HEK293 (cell line): ENCODE results near the gene LRRC70.

Experiments
- CTCF ChIA-PET: fragments of 350-600 bp; formaldehyde crosslinking; extraction: SDS; loops from one replicate; lab custom pipeline; 2021; ENCODE audit warnings: antibody characterized with exemption; lab: Yijun Ruan, JAX
- POLR2A ChIA-PET: fragments of 300-600 bp; formaldehyde crosslinking; extraction: SDS; loops from one replicate; lab custom pipeline; 2020; ENCODE audit warnings: antibody characterized with exemption, inconsistent platforms; lab: Yijun Ruan, JAX
- H3K27ac ChIP-seq: fragments of 200-500 bp; sonication (Bioruptor generic); 2 replicates; pipeline ENCODE4 v1.5.1; 2014; ENCODE audit warnings: low read depth, low read length, control low read depth, inconsistent platforms; ENCODE audit errors: extremely low read depth
- H3K36me3 ChIP-seq, 2 experiments: fragments of 200-500 bp in 1 of 2; sonication (Bioruptor generic) in 1 of 2; 1 replicate in 1 of 2; 2 replicates in 1 of 2; pipeline ENCODE4 v1.5.1; 2014 to 2017; ENCODE audit warnings: inconsistent platforms in 2 of 2, low read length in 2 of 2; ENCODE audit not compliant: control insufficient read depth in 2 of 2, insufficient read depth in 1 of 2
- H3K4me1 ChIP-seq: fragments of 200-500 bp; sonication (Bioruptor generic); 2 replicates; pipeline ENCODE4 v1.5.1; 2014; ENCODE audit warnings: mild to moderate bottlenecking, low read length, inconsistent platforms; ENCODE audit not compliant: control insufficient read depth, insufficient read depth
- H3K4me3 ChIP-seq: 2 replicates; pipeline ENCODE4 v1.5.1; 2011; ENCODE audit warnings: low read depth, mild to moderate bottlenecking, control low read depth, low read length, moderate library complexity
- H3K9me3 ChIP-seq: fragments of 200-500 bp; sonication (Bioruptor generic); 2 replicates; pipeline ENCODE4 v1.5.1; 2014; ENCODE audit warnings: low read depth, low read length, inconsistent platforms; ENCODE audit not compliant: control insufficient read depth, insufficient read depth
- BCL11A ChIP-seq: fragments of 450-650 bp; formaldehyde crosslinking; IDR thresholded peaks from 2 replicates; pipeline ENCODE4 v1.5.1; 2016; ENCODE audit warnings: low read depth, missing biosample characterization, missing genetic modification characterization
- BCL6B ChIP-seq: fragments of 450-650 bp; formaldehyde crosslinking; IDR thresholded peaks from 2 replicates; pipeline ENCODE4 v1.5.1; 2017; ENCODE audit warnings: missing biosample characterization, missing genetic modification characterization
- KLF1 ChIP-seq: fragments of 450-650 bp; formaldehyde crosslinking; IDR thresholded peaks from 2 replicates; pipeline ENCODE4 v1.5.1; 2016; ENCODE audit warnings: missing biosample characterization, missing genetic modification characterization
- MYNN ChIP-seq: fragments of 450-650 bp; formaldehyde crosslinking; IDR thresholded peaks from 2 replicates; pipeline ENCODE4 v1.5.1; 2016; ENCODE audit warnings: missing biosample characterization, missing genetic modification characterization, borderline replicate concordance
- RBAK ChIP-seq: fragments of 450-650 bp; formaldehyde crosslinking; IDR thresholded peaks from 2 replicates; pipeline ENCODE4 v1.5.1; 2016; ENCODE audit warnings: missing biosample characterization, missing genetic modification characterization
- SP2 ChIP-seq: fragments of 450-650 bp; formaldehyde crosslinking; IDR thresholded peaks from 2 replicates; pipeline ENCODE4 v1.5.1; 2016; ENCODE audit warnings: missing biosample characterization, missing genetic modification characterization
- YY2 ChIP-seq: fragments of 450-650 bp; formaldehyde crosslinking; IDR thresholded peaks from 2 replicates; pipeline ENCODE4 v1.5.1; 2016; ENCODE audit warnings: missing biosample characterization, missing genetic modification characterization
- ZBTB26 ChIP-seq: fragments of 450-650 bp; formaldehyde crosslinking; optimal IDR thresholded peaks from 2 replicates; pipeline ENCODE3; 2016; ENCODE audit warnings: missing biosample characterization, mild to moderate bottlenecking, missing genetic modification characterization
- ZBTB49 ChIP-seq: fragments of 450-650 bp; formaldehyde crosslinking; IDR thresholded peaks from 2 replicates; pipeline ENCODE4 v1.5.1; 2016; ENCODE audit warnings: missing biosample characterization, missing genetic modification characterization, low read depth
- ZFP41 ChIP-seq: fragments of 450-650 bp; formaldehyde crosslinking; IDR thresholded peaks from 2 replicates; pipeline ENCODE4 v1.5.1; 2016; ENCODE audit warnings: missing biosample characterization, missing genetic modification characterization, borderline replicate concordance
- ZNF10 ChIP-seq: fragments of 450-650 bp; formaldehyde crosslinking; IDR thresholded peaks from 2 replicates; pipeline ENCODE4 v1.5.1; 2017; ENCODE audit warnings: missing biosample characterization, missing genetic modification characterization
- ZNF138 ChIP-seq: fragments of 450-650 bp; formaldehyde crosslinking; IDR thresholded peaks from 2 replicates; pipeline ENCODE4 v1.5.1; 2016; ENCODE audit warnings: missing biosample characterization, missing genetic modification characterization, borderline replicate concordance
- ZNF140 ChIP-seq: fragments of 450-650 bp; formaldehyde crosslinking; IDR thresholded peaks from 2 replicates; pipeline ENCODE4 v1.5.1; 2016; ENCODE audit warnings: missing biosample characterization, missing genetic modification characterization
- ZNF354C ChIP-seq: fragments of 450-650 bp; formaldehyde crosslinking; IDR thresholded peaks from 2 replicates; pipeline ENCODE4 v1.5.1; 2016; ENCODE audit warnings: missing biosample characterization, missing genetic modification characterization, low read depth, borderline replicate concordance
- ZNF366 ChIP-seq: fragments of 450-650 bp; formaldehyde crosslinking; conservative IDR thresholded peaks from 2 replicates; pipeline ENCODE4 v1.5.1; 2016; ENCODE audit warnings: missing biosample characterization, missing genetic modification characterization
- ZNF423 ChIP-seq: fragments of 450-650 bp; formaldehyde crosslinking; IDR thresholded peaks from 2 replicates; pipeline ENCODE4 v1.5.1; 2016; ENCODE audit warnings: missing biosample characterization, missing genetic modification characterization
- ZNF501 ChIP-seq: fragments of 450-650 bp; formaldehyde crosslinking; IDR thresholded peaks from 2 replicates; pipeline ENCODE4 v1.5.1; 2016; ENCODE audit warnings: missing biosample characterization, missing genetic modification characterization
- ZNF510 ChIP-seq: fragments of 450-650 bp; formaldehyde crosslinking; IDR thresholded peaks from 2 replicates; pipeline ENCODE4 v1.5.1; 2018; ENCODE audit warnings: mild to moderate bottlenecking, missing genetic modification characterization, missing biosample characterization; ENCODE audit not compliant: insufficient replicate concordance
- ZNF514 ChIP-seq: fragments of 450-650 bp; formaldehyde crosslinking; IDR thresholded peaks from 2 replicates; pipeline ENCODE4 v1.5.1; 2016; ENCODE audit warnings: missing biosample characterization, missing genetic modification characterization
- ZNF549 ChIP-seq: fragments of 450-650 bp; IDR thresholded peaks from 2 replicates; pipeline ENCODE4 v1.5.1; 2018; ENCODE audit warnings: missing biosample characterization, missing genetic modification characterization, mild to moderate bottlenecking, inconsistent platforms, moderate library complexity
- ZNF571 ChIP-seq: fragments of 450-650 bp; formaldehyde crosslinking; IDR thresholded peaks from 2 replicates; pipeline ENCODE4 v1.5.0; 2017; ENCODE audit warnings: missing biosample characterization, missing genetic modification characterization
- ZNF580 ChIP-seq: fragments of 450-650 bp; formaldehyde crosslinking; IDR thresholded peaks from 2 replicates; pipeline ENCODE4 v1.5.1; 2016; ENCODE audit warnings: missing biosample characterization, missing genetic modification characterization
- ZNF596 ChIP-seq: fragments of 450-650 bp; IDR thresholded peaks from 2 replicates; pipeline ENCODE4 v1.5.0; 2018; ENCODE audit warnings: missing biosample characterization, mild to moderate bottlenecking, missing genetic modification characterization, moderate library complexity
- ZNF645 ChIP-seq: fragments of 450-650 bp; formaldehyde crosslinking; IDR thresholded peaks from 2 replicates; pipeline ENCODE4; 2016; ENCODE audit warnings: missing biosample characterization, missing genetic modification characterization
- ZNF843 ChIP-seq: fragments of 450-650 bp; formaldehyde crosslinking; IDR thresholded peaks from 2 replicates; pipeline ENCODE4 v1.5.1; 2016; ENCODE audit warnings: missing biosample characterization, missing genetic modification characterization
- ZSCAN18 ChIP-seq: fragments of 450-650 bp; formaldehyde crosslinking; IDR thresholded peaks from 2 replicates; pipeline ENCODE4 v1.5.1; 2016; ENCODE audit warnings: missing biosample characterization, missing genetic modification characterization

The LRRC70 gene

GRCh38 chr5:62558941-62559340, 19.7 kb upstream of the LRRC70 start:
- Histone ChIP-seq H3K27ac (no peak overlapping the region), H3K4me1 (no peaks in the 10 kb centered on the region), H3K4me3 (no peak overlapping the region), H3K9me3 (no peaks in the 10 kb centered on the region), H3K36me3 (peaks cover 10 to 14% of the 10 kb centered on the region in 2 experiments; a peak in 2 of 3 replicates)
- CTCF ChIA-PET, result no interaction called here
- POLR2A ChIA-PET, result no interaction called here
- no peak for TF ChIP-seq ZNF501 (tag by site-specific recombination)
- TF ChIP-seq ZNF596 (tag by site-specific recombination), result no peak
- no peak for TF ChIP-seq ZNF645 (tag by site-specific recombination)
- TF ChIP-seq BCL6B, result no peak
- no peak for TF ChIP-seq ZNF510 (tag by site-specific recombination)
- no peak for TF ChIP-seq YY2 (tag by site-specific recombination)
- no peak for TF ChIP-seq ZNF140
- no peak for TF ChIP-seq ZBTB49 (tag by site-specific recombination)
- TF ChIP-seq ZNF354C (tag by site-specific recombination), result no peak
- TF ChIP-seq RBAK (tag by site-specific recombination), result no peak

GRCh38 chr5:62560786-62561185, 17.8 kb upstream of the LRRC70 start:
- ChIA-PET POLR2A (no interaction called here), CTCF (no interaction called here)

More at GRCh38 chr5:62560786-62561185, 17.8 kb upstream of the LRRC70 start:
- H3K27ac ChIP-seq, result no peak overlapping the region
- TF ChIP-seq ZSCAN18 (no peak), SP2 (tag by site-specific recombination) (no peak), ZNF580 (tag by site-specific recombination) (no peak), ZNF10 (tag by site-specific recombination) (no peak), ZFP41 (tag by site-specific recombination) (no peak), KLF1 (no peak), BCL11A (tag by site-specific recombination) (no peak), ZNF423 (tag by site-specific recombination) (no peak), ZNF138 (tag by site-specific recombination) (no peak), ZNF571 (tag by site-specific recombination) (no peak), ZNF514 (tag by site-specific recombination) (no peak), ZNF843 (tag by site-specific recombination) (no peak), ZNF549 (tag by site-specific recombination) (no peak), ZNF366 (tag by site-specific recombination) (no peak), MYNN (tag by site-specific recombination) (no peak), ZBTB26 (tag by site-specific recombination) (no peak), YY2 (tag by site-specific recombination) (no peak)
- H3K4me3 ChIP-seq, result no peak overlapping the region
- peaks cover 10 to 20% of the 10 kb centered on the region in 2 experiments; a peak in 2 of 3 replicates for H3K36me3 ChIP-seq
- no peaks in the 10 kb centered on the region for H3K4me1 ChIP-seq
- H3K9me3 ChIP-seq, result no peaks in the 10 kb centered on the region
